PC-3 (cell line): ENCODE measurements around the gene CARF. TPM values are rescaled to one million over a fixed set of nuclear protein-coding genes. Genes with fewer than 3 reads are reported as not detected.

Experiments
- ATAC-seq: fragments of 200-7000 bp; cut with Tn5 transposase; 2 replicates; pipeline ENCODE4 v1.9.1; 2020; ENCODE audit warnings: mild to moderate bottlenecking, moderate library complexity
- BruUV-seq: library from RNA; stranded (reverse); fragments of 400-500 nt; replicated peaks from 2 replicates; lab custom pipeline; 2021; lab: Mats Ljungman, UMichigan
- CTCF ChIA-PET: fragments of 300-600 bp; sonication (Branson Sonifier 250); formaldehyde crosslinking; loops from one replicate; lab custom pipeline; 2022; ENCODE audit warnings: antibody characterized with exemption; lab: Charles Lee
- POLR2A ChIA-PET: fragments of 300-600 bp; sonication (Branson Sonifier 250); formaldehyde crosslinking; loops from one replicate; lab custom pipeline; 2022; ENCODE audit warnings: antibody characterized with exemption; ENCODE audit not compliant: unreplicated experiment; lab: Charles Lee
- DNase-seq: peaks from one replicate; pipeline ENCODE4 v3.0.0-alpha.2; 2015
- H2AFZ ChIP-seq: fragments of 300-600 bp; sonication (generic); 2 replicates; pipeline ENCODE4 v1.6.0; 2016; ENCODE audit warnings: antibody characterized with exemption, low read length
- H3F3A ChIP-seq: fragments of 300-600 bp; sonication (generic); one replicate; pipeline ENCODE4 v1.6.0; 2017; ENCODE audit warnings: antibody characterized with exemption, low read length, control low read depth, mild to moderate bottlenecking; ENCODE audit not compliant: unreplicated experiment
- H3K27ac ChIP-seq: fragments of 300-600 bp; sonication (generic); 2 replicates; pipeline ENCODE4 v1.5.1; 2016; ENCODE audit warnings: mild to moderate bottlenecking, low read length
- H3K27me3 ChIP-seq: fragments of 300-600 bp; sonication (generic); 2 replicates; pipeline ENCODE4 v1.6.1; 2016; ENCODE audit warnings: low read length, mixed read lengths
- H3K36me3 ChIP-seq: fragments of 300-600 bp; sonication (generic); 2 replicates; pipeline ENCODE4 v1.6.1; 2016; ENCODE audit warnings: low read depth, mixed run types, low read length, mixed read lengths
- H3K4me1 ChIP-seq: fragments of 300-600 bp; sonication (generic); 2 replicates; pipeline ENCODE4 v1.5.1; 2016; ENCODE audit warnings: low read length; ENCODE audit not compliant: insufficient read depth
- H3K4me2 ChIP-seq: fragments of 300-600 bp; sonication (generic); 2 replicates; pipeline ENCODE4 v1.6.0; 2016; ENCODE audit warnings: low read length
- H3K4me3 ChIP-seq: fragments of 300-600 bp; sonication (generic); 2 replicates; pipeline ENCODE4 v1.5.1; 2016; ENCODE audit warnings: mild to moderate bottlenecking, low read length, mixed read lengths
- H3K79me2 ChIP-seq: fragments of 300-600 bp; sonication (generic); 2 replicates; pipeline ENCODE4 v1.6.1; 2017; ENCODE audit warnings: low read length, mixed read lengths
- H3K9ac ChIP-seq: fragments of 300-600 bp; sonication (generic); 2 replicates; pipeline ENCODE4 v1.6.0; 2016; ENCODE audit warnings: mild to moderate bottlenecking, low read length
- H3K9me2 ChIP-seq: fragments of 300-600 bp; sonication (generic); replicated peaks from 2 replicates; pipeline ENCODE4 v1.6.1; 2016; ENCODE audit warnings: mixed run types, low read length, mixed read lengths
- H3K9me3 ChIP-seq: fragments of 300-600 bp; sonication (generic); 2 replicates; pipeline ENCODE4 v1.6.1; 2016; ENCODE audit warnings: low read length, mixed read lengths
- H4K20me1 ChIP-seq: fragments of 300-600 bp; sonication (generic); 2 replicates; pipeline ENCODE4 v1.6.1; 2016; ENCODE audit warnings: low read length, mixed read lengths
- CTCF ChIP-seq: fragments of 300-600 bp; sonication (generic); conservative IDR thresholded peaks from 2 replicates; pipeline ENCODE4 v1.5.1; 2017; ENCODE audit warnings: antibody characterized with exemption, low read depth, mild to moderate bottlenecking, low read length
- EZH2 ChIP-seq: fragments of 300-600 bp; sonication (generic); IDR thresholded peaks from one replicate; pipeline ENCODE4 v1.6.1; 2017; ENCODE audit warnings: antibody characterized with exemption, mild to moderate bottlenecking, low read length; ENCODE audit not compliant: unreplicated experiment
- EZH2phosphoT487 ChIP-seq: fragments of 300-600 bp; sonication (generic); IDR thresholded peaks from 2 replicates; pipeline ENCODE4 v1.6.1; 2018; ENCODE audit warnings: mild to moderate bottlenecking, antibody characterized with exemption, low read length, borderline replicate concordance
- intact Hi-C: fragments of 100-400 bp; cut with micrococcal nuclease; formaldehyde crosslinking; loops from 2 replicates; pipeline ENCODE4 v1.9.0; 2023
- total RNA-seq: library from RNA; depleted of rRNA; stranded (reverse); fragments of >200 nt; gene quantifications from 2 replicates; pipeline ENCODE4 v1.2.3, GENCODE V29; 2014

CARF gene
- total RNA-seq, 1 experiment from 2014 or later = 4.4 TPM

- intact Hi-C loops = loop anchor here (1.0 kb wide), 1 partner anchor 102 kb away; the partner anchor contains the start of gene CARF
- TF ChIP-seq EZH2phosphoT487 = no peak
- no peak for TF ChIP-seq CTCF
- no peak for TF ChIP-seq EZH2
- ChIA-PET POLR2A (interaction anchor here (0.5 to 0.7 kb wide), 3 partner anchors 188 to 379 kb away, joined by 3 to 7 read pairs (median 4); no protein-coding TSS in a partner anchor), CTCF (no interaction called here)
- DNase-seq (peak; percentile 99), ATAC-seq (peak; percentile 89)
- BruUV-seq = no TSS peak
- peak within 1 kb of the TSS; percentile 90 for H3K4me3 ChIP-seq
- 0 out of 2 replicates have a peak, but pooled peaks cover 2% of the 10 kb centered on the region for H4K20me1 ChIP-seq
- peaks cover 46% of the 10 kb centered on the region for H3K79me2 ChIP-seq
- H3K9ac ChIP-seq = peak within 1 kb of the TSS; percentile 92
- peak within 1 kb of the TSS; percentile 91 for H2AFZ ChIP-seq
- H3K4me2 ChIP-seq = peak within 1 kb of the TSS; percentile 87
- no peaks in the 10 kb centered on the region for H3K9me2 ChIP-seq
- no peaks in the 10 kb centered on the region for H3F3A ChIP-seq
- peaks cover 39% of the 10 kb centered on the region for H3K4me1 ChIP-seq
- H3K27ac ChIP-seq = peak within 1 kb of the TSS; percentile 72
- no peaks in the 10 kb centered on the region for H3K36me3 ChIP-seq
- H3K9me3 ChIP-seq = no peaks in the 10 kb centered on the region
- no peaks in the 10 kb centered on the region for H3K27me3 ChIP-seq
These were observed 102.6 kb downstream of the CARF start, which contains the start of gene NBEAL1 for GRCh38 chr2:203014456-203015199. Gene NBEAL1, plus strand, starts transcription at chr2:203014875. Its CDS starts 1,510 bp downstream, at chr2:203016385.

- Histone ChIP-seq H3K4me2 (peak overlapping the region; percentile 87), H2AFZ (no peak overlapping the region), H3K9ac (peak overlapping the region; percentile 23; the same call in 1 of the 2 replicates), H3K27ac (no peak overlapping the region), H4K20me1 (0 out of 2 replicates have a peak, but pooled peaks cover 2% of the 10 kb centered on the region), H3F3A (no peaks in the 10 kb centered on the region), H3K79me2 (peaks cover 57% of the 10 kb centered on the region), H3K9me3 (no peaks in the 10 kb centered on the region), H3K9me2 (no peaks in the 10 kb centered on the region), H3K4me3 (peak overlapping the region; percentile 90), H3K27me3 (no peaks in the 10 kb centered on the region), H3K4me1 (peaks cover 39% of the 10 kb centered on the region), H3K36me3 (no peaks in the 10 kb centered on the region)
- intact Hi-C loops = no loop called here
- DNase-seq (peak; percentile 12), ATAC-seq (no peak)
- CTCF ChIA-PET = no interaction called here
- no TSS peak for BruUV-seq
- TF ChIP-seq EZH2 = no peak
- POLR2A ChIA-PET = no interaction called here
These were observed 104.6 kb downstream of the CARF start for GRCh38 chr2:203016716-203017115.

GRCh38 chr2:203018181-203018580, 106.1 kb downstream of the CARF start:
- 0 out of 2 replicates have a peak, but pooled peaks cover 2% of the 10 kb centered on the region for H4K20me1 ChIP-seq
- no peaks in the 10 kb centered on the region for H3F3A ChIP-seq
- TF ChIP-seq CTCF = no peak
- no peak for TF ChIP-seq EZH2
- TF ChIP-seq EZH2phosphoT487 = no peak
- H3K9me3 ChIP-seq = no peaks in the 10 kb centered on the region
- H3K27ac ChIP-seq = no peak overlapping the region
- H3K9ac ChIP-seq = no peak overlapping the region; the same call in 1 of the 2 replicates
- no TSS peak for BruUV-seq
- no peak for DNase-seq
- peak overlapping the region; percentile 87 for H3K4me2 ChIP-seq
- intact Hi-C loops = no loop called here
- H3K79me2 ChIP-seq = peaks cover 57% of the 10 kb centered on the region
- H3K4me3 ChIP-seq = peak overlapping the region; percentile 60
- no peaks in the 10 kb centered on the region for H3K27me3 ChIP-seq
- H3K9me2 ChIP-seq = no peaks in the 10 kb centered on the region
- ATAC-seq = no peak
- peaks cover 44% of the 10 kb centered on the region for H3K4me1 ChIP-seq
- H3K36me3 ChIP-seq = no peaks in the 10 kb centered on the region
- H2AFZ ChIP-seq = no peak overlapping the region
- POLR2A ChIA-PET = interaction anchor here (0.6 kb wide), 2 partner anchors 15 to 85 kb away, joined by 7 read pairs; no protein-coding TSS in a partner anchor
- CTCF ChIA-PET = interaction anchor here (0.6 kb wide), 1 partner anchor 1785 kb away, joined by 3 read pairs; no protein-coding TSS in a partner anchor
